BJ (cell line): ENCODE data around the gene EIF4G3. TPM values are rescaled to one million over a fixed set of nuclear protein-coding genes. Genes with fewer than 3 reads are reported as not detected.
A peak's percentile ranks its signal among the peaks of the same experiment; 100 is the strongest.

Experiments
- CTCF ChIA-PET: fragments of 350-600 bp; formaldehyde crosslinking; extraction: SDS; loops from one replicate; lab custom pipeline; 2021; ENCODE audit warnings: antibody characterized with exemption, inconsistent platforms; lab: Yijun Ruan, JAX
- POLR2A ChIA-PET: fragments of 300-600 bp; sonication (Branson Sonifier 250); formaldehyde crosslinking; extraction: SDS; loops from one replicate; lab custom pipeline; 2021; ENCODE audit warnings: antibody characterized with exemption; lab: Charles Lee
- DNase-seq: peaks from one replicate; pipeline ENCODE4 v3.0.0-alpha.2; 2011; ENCODE audit warnings: low read depth
- H3K27me3 ChIP-seq: 2 replicates; pipeline ENCODE4 v1.6.0; 2011; ENCODE audit warnings: low read length; ENCODE audit not compliant: control insufficient read depth, insufficient read depth
- H3K36me3 ChIP-seq: 2 replicates; pipeline ENCODE4 v1.5.1; 2011; ENCODE audit warnings: low read length; ENCODE audit not compliant: control insufficient read depth, insufficient read depth
- H3K4me3 ChIP-seq: 2 replicates; pipeline ENCODE4 v1.5.1; 2011; ENCODE audit warnings: low read depth, mild to moderate bottlenecking, control low read depth, low read length
- CTCF ChIP-seq: IDR thresholded peaks from 2 replicates; pipeline ENCODE4 v1.5.1; 2011; ENCODE audit warnings: low read depth, mild to moderate bottlenecking, control low read depth, inconsistent platforms, low read length, moderate library complexity; ENCODE audit not compliant: insufficient read depth
- polyA plus RNA-seq: library from polyadenylated mRNA; depleted of rRNA; stranded (reverse); fragments of >200 nt; gene quantifications from 2 replicates; pipeline ENCODE4 v1.2.3, GENCODE V29; 2011

The EIF4G3 gene
- polyA plus RNA-seq, 1 experiment = 62.0 TPM

- no peak for TF ChIP-seq CTCF
- ChIA-PET POLR2A (no interaction called here), CTCF (no interaction called here)
- Histone ChIP-seq H3K27me3 (no peaks in the 10 kb centered on the region), H3K36me3 (no peaks in the 10 kb centered on the region; the same call in 1 of the 2 replicates), H3K4me3 (no peak overlapping the region)
- DNase-seq = no peak
Measured at GRCh38 chr1:21082073-21082472, 94.6 kb downstream of the EIF4G3 start.

- no peaks in the 10 kb centered on the region for H3K27me3 ChIP-seq
- no peak for DNase-seq
- TF ChIP-seq CTCF = no peak
- ChIA-PET POLR2A (no interaction called here), CTCF (no interaction called here)
- H3K4me3 ChIP-seq = no peak overlapping the region
- no peaks in the 10 kb centered on the region; the same call in 1 of the 2 replicates for H3K36me3 ChIP-seq
Measured at GRCh38 chr1:21077085-21077484, 99.6 kb downstream of the EIF4G3 start.

GRCh38 chr1:21072721-21073120, 104.0 kb downstream of the EIF4G3 start:
- Histone ChIP-seq H3K4me3 (no peak overlapping the region), H3K36me3 (no peaks in the 10 kb centered on the region), H3K27me3 (no peaks in the 10 kb centered on the region)
- ChIA-PET CTCF (interaction anchor here (1.8 kb wide), 1 partner anchor 123 kb away, joined by 11 read pairs; no protein-coding TSS in a partner anchor), POLR2A (no interaction called here)
- no peak for DNase-seq
- 0 out of 2 replicates have a peak, but pooled peaks have one; percentile 8 for TF ChIP-seq CTCF

GRCh38 chr1:21069549-21069948, 107.1 kb downstream of the EIF4G3 start:
- ChIA-PET CTCF (no interaction called here), POLR2A (interaction anchor here (0.5 kb wide), 1 partner anchor 37 kb away, joined by 4 read pairs; no protein-coding TSS in a partner anchor)
- TF ChIP-seq CTCF = no peak
- Histone ChIP-seq H3K36me3 (no peaks in the 10 kb centered on the region), H3K4me3 (no peak overlapping the region), H3K27me3 (no peaks in the 10 kb centered on the region)
- peak; percentile 65 for DNase-seq

- H3K27me3 ChIP-seq = no peaks in the 10 kb centered on the region
- DNase-seq = no peak
- ChIA-PET CTCF (no interaction called here), POLR2A (no interaction called here)
- H3K36me3 ChIP-seq = no peaks in the 10 kb centered on the region
- H3K4me3 ChIP-seq = no peak overlapping the region
- no peak for TF ChIP-seq CTCF
Measured at GRCh38 chr1:21068937-21069336, 107.8 kb downstream of the EIF4G3 start.
